Mammary epithelial cell (primary cell): ENCODE data around the gene STK35.

Source experiments
- CTCF ChIP-seq, 2 donors: IDR thresholded peaks in 1 of 2; conservative IDR thresholded peaks in 1 of 2; 2 replicates each; pipeline ENCODE4 v1.5.1; 2011 to 2012; ENCODE audit warnings: inconsistent platforms in 2 of 2, low read length in 2 of 2, mild to moderate bottlenecking in 2 of 2, control low read depth in 1 of 2, low read depth in 1 of 2; ENCODE audit not compliant: insufficient read depth in 1 of 2; ENCODE audit errors: extremely low read depth in 1 of 2
- EZH2 ChIP-seq: IDR thresholded peaks from 2 replicates; pipeline ENCODE4 v1.6.1; 2012; ENCODE audit warnings: low read length, inconsistent platforms, borderline replicate concordance

- no peak for TF ChIP-seq CTCF (conservative IDR thresholded peaks at IDR 0.05 in 1 of 2, IDR thresholded peaks at IDR 0.05 in 1 of 2; ENCODE audit: extremely low read depth in 1 of 2, insufficient read depth in 1 of 2, low read depth in 1 of 2, low read length in 2 of 2)
- no peak for TF ChIP-seq EZH2
Observed at GRCh38 chr20:2137552-2138201, 36.0 kb downstream of the STK35 start.
